Measurements from ENCODE around the gene C6orf15. TPM values are rescaled to one million over a fixed set of nuclear protein-coding genes. Genes with fewer than 3 reads are reported as not detected.

Gene C6orf15
- total RNA-seq, 1 donor from 2014 or later: not detected

- H3K36me3 Mint-ChIP-seq (ENCODE audit: unreplicated experiment): no peaks in the 10 kb centered on the region
- peaks cover 21% of the 10 kb centered on the region for H3K4me1 Mint-ChIP-seq (ENCODE audit: unreplicated experiment)
- no peak overlapping the region for H3K27ac Mint-ChIP-seq (ENCODE audit: unreplicated experiment)
- TF ChIP-seq CTCF (IDR thresholded peaks at IDR 0.05): no peak
- H3K27me3 Mint-ChIP-seq (ENCODE audit: unreplicated experiment): no peaks in the 10 kb centered on the region
- DNase-seq (ENCODE audit: extremely low spot score, unreplicated experiment): no peak
- H3K9me3 Mint-ChIP-seq (ENCODE audit: unreplicated experiment): no peaks in the 10 kb centered on the region
- H3K4me3 Mint-ChIP-seq (ENCODE audit: unreplicated experiment): no peak overlapping the region
These were observed 30.5 kb downstream of the C6orf15 start for GRCh38 chr6:31081872-31082271.

GRCh38 chr6:31079656-31080261, 32.6 kb downstream of the C6orf15 start:
- Mint-ChIP-seq H3K9me3 (ENCODE audit: unreplicated experiment) (no peaks in the 10 kb centered on the region), H3K36me3 (ENCODE audit: unreplicated experiment) (no peaks in the 10 kb centered on the region), H3K27ac (ENCODE audit: unreplicated experiment) (no peak overlapping the region), H3K4me3 (ENCODE audit: unreplicated experiment) (no peak overlapping the region), H3K27me3 (ENCODE audit: unreplicated experiment) (no peaks in the 10 kb centered on the region), H3K4me1 (ENCODE audit: unreplicated experiment) (peaks cover 26% of the 10 kb centered on the region)
- no peak for DNase-seq (ENCODE audit: extremely low spot score, unreplicated experiment)
- TF ChIP-seq CTCF (IDR thresholded peaks at IDR 0.05): peak; percentile 90

GRCh38 chr6:31076611-31077010, 35.8 kb downstream of the C6orf15 start:
- Mint-ChIP-seq H3K27me3 (ENCODE audit: unreplicated experiment) (no peaks in the 10 kb centered on the region), H3K27ac (ENCODE audit: unreplicated experiment) (no peak overlapping the region), H3K4me1 (ENCODE audit: unreplicated experiment) (peaks cover 39% of the 10 kb centered on the region), H3K4me3 (ENCODE audit: unreplicated experiment) (no peak overlapping the region), H3K9me3 (ENCODE audit: unreplicated experiment) (no peaks in the 10 kb centered on the region), H3K36me3 (ENCODE audit: unreplicated experiment) (no peaks in the 10 kb centered on the region)
- no peak for DNase-seq (ENCODE audit: extremely low spot score, unreplicated experiment)
- no peak for TF ChIP-seq CTCF (IDR thresholded peaks at IDR 0.05)

DNA sequence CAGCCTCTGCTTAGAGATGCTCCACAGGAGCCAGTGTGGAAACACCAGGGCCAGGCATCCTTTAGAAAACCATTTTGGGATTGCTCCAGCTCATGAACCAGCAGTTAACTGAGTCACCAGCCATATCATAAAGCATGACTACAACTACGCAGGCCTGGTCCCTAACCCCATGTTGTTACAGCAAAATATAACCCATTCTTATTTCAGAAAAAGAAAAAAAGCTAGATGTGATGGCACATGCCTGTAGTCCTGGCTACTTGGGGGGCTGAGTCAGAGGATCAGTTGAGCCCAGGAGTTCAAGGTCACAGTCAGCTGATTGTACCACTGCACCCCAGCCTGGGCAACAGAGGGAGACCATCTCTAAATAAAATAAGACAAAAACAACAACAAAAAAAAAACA, 36.8 kb downstream of the C6orf15 start:
- no peak overlapping the region for H3K4me3 Mint-ChIP-seq (ENCODE audit: unreplicated experiment)
- no peak overlapping the region for H3K27ac Mint-ChIP-seq (ENCODE audit: unreplicated experiment)
- no peaks in the 10 kb centered on the region for H3K27me3 Mint-ChIP-seq (ENCODE audit: unreplicated experiment)
- no peaks in the 10 kb centered on the region for H3K9me3 Mint-ChIP-seq (ENCODE audit: unreplicated experiment)
- no peaks in the 10 kb centered on the region for H3K36me3 Mint-ChIP-seq (ENCODE audit: unreplicated experiment)
- TF ChIP-seq CTCF (IDR thresholded peaks at IDR 0.05): no peak
- H3K4me1 Mint-ChIP-seq (ENCODE audit: unreplicated experiment): peaks cover 40% of the 10 kb centered on the region
- no peak for DNase-seq (ENCODE audit: extremely low spot score, unreplicated experiment)

DNA sequence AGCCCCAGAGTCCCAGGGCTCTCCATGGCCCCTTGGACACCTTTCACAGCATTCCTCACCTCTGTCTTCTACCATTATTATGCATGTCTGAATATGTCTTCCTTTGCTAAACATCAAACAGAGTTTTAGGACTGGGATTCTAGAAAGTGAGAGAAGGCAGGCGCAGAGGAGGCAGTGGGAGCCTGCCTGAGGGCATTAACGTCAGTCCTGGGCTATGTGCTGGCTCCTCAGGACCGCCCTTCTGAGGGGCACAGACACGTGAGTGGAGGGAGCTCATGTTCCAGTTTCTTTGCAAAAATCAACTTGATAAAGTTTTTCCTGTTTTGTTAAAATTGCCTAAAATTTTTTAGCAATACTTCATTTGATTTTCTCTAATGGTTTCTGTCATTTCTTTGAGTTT, 38.0 kb downstream of the C6orf15 start:
- H3K27ac Mint-ChIP-seq (ENCODE audit: unreplicated experiment): peak overlapping the region; percentile 74
- no peak for DNase-seq (ENCODE audit: extremely low spot score, unreplicated experiment)
- no peak overlapping the region for H3K4me3 Mint-ChIP-seq (ENCODE audit: unreplicated experiment)
- no peak for TF ChIP-seq CTCF (IDR thresholded peaks at IDR 0.05)
- no peaks in the 10 kb centered on the region for H3K27me3 Mint-ChIP-seq (ENCODE audit: unreplicated experiment)
- no peaks in the 10 kb centered on the region for H3K9me3 Mint-ChIP-seq (ENCODE audit: unreplicated experiment)
- H3K36me3 Mint-ChIP-seq (ENCODE audit: unreplicated experiment): no peaks in the 10 kb centered on the region
- H3K4me1 Mint-ChIP-seq (ENCODE audit: unreplicated experiment): peaks cover 38% of the 10 kb centered on the region
